Pancreas (tissue), 10 donors: ENCODE results near the gene NUP62CL. TPM values are rescaled to one million over a fixed set of nuclear protein-coding genes. Genes with fewer than 3 reads are reported as not detected.

Experiments used
- ATAC-seq, 4 donors: fragments of 200-7000 bp; cut with Tn5 transposase; one replicate each; pipeline versions ENCODE4 v1.8.0 to v1.9.1; 2020; ENCODE audit warnings: mild to moderate bottlenecking in 4 of 4, moderate library complexity in 4 of 4
- DNase-seq, 6 donors: peaks; one replicate each; pipeline ENCODE4 v3.0.0-alpha.2; 2020
- FAIRE-seq: peaks from 2 replicates; lab custom pipeline; 2012; peaks lifted over from hg19 to GRCh38; lab: Jason Lieb, UNC
- H3K27ac ChIP-seq, 4 donors: fragments of 200-600 bp; sonication (generic); 1 replicate in 3 of 4; 2 replicates in 1 of 4; pipeline versions ENCODE4 v1.5.0 to v1.8.0; 2020
- H3K27me3 ChIP-seq, 4 donors: fragments of 200-600 bp; one replicate each; pipeline ENCODE4 v1.8.0; 2021
- H3K36me3 ChIP-seq, 3 donors: fragments of 200-600 bp; sonication (generic) in 1 of 3; one replicate each; pipeline versions ENCODE4 v1.5.0 to v1.8.0; 2020 to 2021
- H3K4me1 ChIP-seq, 3 donors: fragments of 200-600 bp; one replicate each; pipeline ENCODE4 v1.8.0; 2021
- H3K4me3 ChIP-seq, 4 donors: fragments of 200-600 bp; sonication (generic) in 2 of 4; one replicate each; pipeline versions ENCODE4 v1.5.0 to v1.8.0; 2020 to 2021
- H3K9me3 ChIP-seq, 4 donors: fragments of 200-600 bp; one replicate each; pipeline ENCODE4 v1.8.0; 2021
- WGBS, 2 donors: extraction: QIAGEN DNeasy Blood & Tissue Kit; methylation state at CpG; one replicate each; pipeline ENCODE4 v1.1.7; 2013; 5-methylcytosine and 5-hydroxymethylcytosine counted together
- intact Hi-C, 3 donors: fragments of 100-400 bp; cut with DNase I; formaldehyde crosslinking; loops; one replicate each; pipeline versions ENCODE4 v1.11.1 to v1.14.2; 2022
- polyA plus RNA-seq, 2 donors: library from polyadenylated mRNA; stranded (reverse); fragments of 200-250 nt; gene quantifications; one replicate each; pipeline ENCODE4 v1.2.3, GENCODE V29; 2013
- total RNA-seq, 6 donors: library from RNA; stranded (reverse); fragmentation: NEBNext Ultra II Directional in 4 of 6; extraction: Animal tissue kit (Norgen Biotek cat#: 25700) in 4 of 6; gene quantifications; one replicate each; pipeline versions ENCODE4 v1.2.1 to v1.2.4, GENCODE V29; 2021 to 2023
- TF ChIP-seq, protein P1 (sequence below), 4 donors: fragments of 200-600 bp; sonication (generic) in 3 of 4; IDR thresholded peaks; one replicate each; pipeline versions ENCODE4 v1.5.0 to v1.8.0; 2021; ENCODE audit warnings: antibody characterized with exemption in 4 of 4
- donor health status: healthy with polysubstance abuse.
- donor health status: DM: no; HTN: no; CAD: no; lungs with moderate emphysema.
- donor health status: DM: no; HTN: no; CAD: no.
- donor health status: control.
- donor health status: control.
- donor health status: Bipolar disorder and iron deficiency.
- donor health status: DM: yes; HTN: yes; CAD: no.
- donor health status: DM: no; HTN: no; CAD: no.
- donor health status: DM: no; HTN: no; CAD: no.
- donor health status: DM: yes; HTN: yes; CAD: no.

The NUP62CL gene
- total and polyA plus RNA-seq, 8 donors: 2.6 to 4.2 (median 2.9) TPM

DNA sequence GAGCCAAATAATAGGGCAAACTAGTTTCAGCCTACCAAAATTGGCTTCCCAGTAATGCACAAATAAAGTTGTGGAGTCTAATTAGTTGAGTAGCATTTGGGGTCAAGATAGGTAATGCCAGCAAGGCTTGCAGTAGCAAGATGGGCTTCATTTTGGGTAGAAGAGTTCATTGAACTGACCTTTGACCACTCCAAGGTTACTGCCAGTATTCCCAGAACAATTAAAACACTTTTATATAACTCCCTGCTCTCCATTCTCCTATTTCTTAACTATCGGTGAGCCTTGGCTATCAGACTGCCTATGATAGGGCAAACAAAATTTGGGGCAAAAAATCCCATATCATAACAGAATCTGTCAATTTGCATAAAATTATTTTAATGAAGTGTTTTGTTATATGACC lies 7.2 kb upstream of the NUP62CL start:
- ATAC-seq (no peak), DNase-seq (no peak), FAIRE-seq (no peak)
- no peak overlapping the region for H3K4me3 ChIP-seq
- intact Hi-C loops: no loop called here
- 77 to 84% methylated on average over 1 of the region's 1 CpG for WGBS, 2 donors
- H3K9me3 ChIP-seq: no peaks in the 10 kb centered on the region
- H3K27me3 ChIP-seq: peaks cover 0 to 16% (median 3%) of the 10 kb centered on the region in 4 donors
- no peaks in the 10 kb centered on the region for H3K4me1 ChIP-seq
- no peak overlapping the region for H3K27ac ChIP-seq
- no peaks in the 10 kb centered on the region for H3K36me3 ChIP-seq
- TF ChIP-seq, protein P1, sequence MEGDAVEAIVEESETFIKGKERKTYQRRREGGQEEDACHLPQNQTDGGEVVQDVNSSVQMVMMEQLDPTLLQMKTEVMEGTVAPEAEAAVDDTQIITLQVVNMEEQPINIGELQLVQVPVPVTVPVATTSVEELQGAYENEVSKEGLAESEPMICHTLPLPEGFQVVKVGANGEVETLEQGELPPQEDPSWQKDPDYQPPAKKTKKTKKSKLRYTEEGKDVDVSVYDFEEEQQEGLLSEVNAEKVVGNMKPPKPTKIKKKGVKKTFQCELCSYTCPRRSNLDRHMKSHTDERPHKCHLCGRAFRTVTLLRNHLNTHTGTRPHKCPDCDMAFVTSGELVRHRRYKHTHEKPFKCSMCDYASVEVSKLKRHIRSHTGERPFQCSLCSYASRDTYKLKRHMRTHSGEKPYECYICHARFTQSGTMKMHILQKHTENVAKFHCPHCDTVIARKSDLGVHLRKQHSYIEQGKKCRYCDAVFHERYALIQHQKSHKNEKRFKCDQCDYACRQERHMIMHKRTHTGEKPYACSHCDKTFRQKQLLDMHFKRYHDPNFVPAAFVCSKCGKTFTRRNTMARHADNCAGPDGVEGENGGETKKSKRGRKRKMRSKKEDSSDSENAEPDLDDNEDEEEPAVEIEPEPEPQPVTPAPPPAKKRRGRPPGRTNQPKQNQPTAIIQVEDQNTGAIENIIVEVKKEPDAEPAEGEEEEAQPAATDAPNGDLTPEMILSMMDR (IDR thresholded peaks at IDR 0.05): no peak

DNA sequence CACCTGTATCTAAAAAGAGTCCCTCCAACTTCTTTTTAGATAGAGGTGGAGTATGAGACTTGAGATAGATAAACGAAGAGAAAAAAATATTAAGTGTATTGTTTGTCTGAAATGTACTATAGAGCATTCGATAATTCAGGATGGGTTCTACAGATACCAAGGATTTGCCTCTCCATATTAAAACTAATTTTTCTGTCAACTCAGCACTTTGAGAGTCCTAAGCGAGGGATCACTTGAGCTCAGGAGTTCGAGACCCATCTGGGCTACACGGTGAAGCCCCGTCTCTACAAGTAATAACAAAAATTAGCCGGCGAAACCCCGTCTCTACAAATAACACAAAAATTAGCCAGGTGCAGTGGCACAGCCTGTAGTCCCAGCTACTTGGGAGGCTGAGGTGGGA lies 1.7 kb upstream of the NUP62CL start:
- ATAC-seq (no peak), DNase-seq (no peak), FAIRE-seq (no peak)
- H3K27ac ChIP-seq: no peak overlapping the region
- H3K36me3 ChIP-seq: no peaks in the 10 kb centered on the region
- H3K4me1 ChIP-seq: no peaks in the 10 kb centered on the region
- no peak overlapping the region for H3K4me3 ChIP-seq
- TF ChIP-seq, protein P1 (IDR thresholded peaks at IDR 0.05): no peak
- peaks cover 0 to 10% (median 4%) of the 10 kb centered on the region in 4 donors for H3K27me3 ChIP-seq
- intact Hi-C loops: no loop called here
- 81 to 92% methylated on average over 9 of the region's 9 CpGs for WGBS, 2 donors
- no peaks in the 10 kb centered on the region for H3K9me3 ChIP-seq

DNA sequence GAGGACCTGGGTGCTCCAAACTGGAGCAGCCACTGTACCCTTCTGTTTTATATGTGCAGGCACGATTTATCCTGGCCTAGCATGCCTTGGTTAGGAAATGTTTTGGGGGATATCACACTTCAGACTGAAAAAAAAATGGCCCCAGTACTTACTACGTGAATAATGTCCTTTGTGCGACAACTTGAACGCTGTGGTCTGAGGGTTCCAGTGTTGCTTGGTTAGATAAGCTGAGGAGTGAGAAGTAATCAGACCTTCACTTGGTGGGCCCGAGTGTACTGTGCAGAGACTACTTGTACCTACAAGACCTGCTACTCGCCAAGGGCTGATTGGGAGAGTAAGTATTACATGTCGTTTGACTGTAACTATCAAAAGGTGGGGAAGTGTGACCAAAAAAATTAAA lies 856 bp upstream of the NUP62CL start:
- ATAC-seq (no peak), FAIRE-seq (peak; percentile 26), DNase-seq (no peak)
- Histone ChIP-seq H3K27me3 (peaks cover 0 to 5% (median 4%) of the 10 kb centered on the region in 4 donors), H3K4me1 (no peaks in the 10 kb centered on the region), H3K36me3 (no peaks in the 10 kb centered on the region), H3K9me3 (no peaks in the 10 kb centered on the region), H3K4me3 (no peak overlapping the region), H3K27ac (no peak overlapping the region)
- intact Hi-C loops: no loop called here
- 73 to 84% methylated on average over 7 of the region's 7 CpGs for WGBS, 2 donors
- TF ChIP-seq, protein P1 (IDR thresholded peaks at IDR 0.05): no peak

DNA sequence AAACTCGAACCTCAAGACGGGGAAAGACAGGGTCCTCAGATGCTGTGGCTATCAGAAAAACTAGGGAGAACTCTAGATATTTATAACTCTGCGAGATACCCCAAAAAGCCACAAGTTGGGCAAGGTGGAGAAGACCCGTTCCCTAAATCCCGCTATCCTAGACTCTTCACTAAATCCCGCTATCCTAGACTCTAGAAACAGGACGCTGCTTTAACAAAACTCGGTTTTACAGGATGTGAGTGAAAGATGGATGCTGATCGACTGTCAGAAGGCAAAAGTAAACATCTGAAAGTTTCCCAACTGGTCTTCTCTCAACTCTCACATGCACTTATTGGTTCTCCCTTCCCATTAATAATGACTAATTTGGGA lies 448 bp upstream of the NUP62CL start:
- FAIRE-seq: no peak
- Histone ChIP-seq H3K36me3 (no peaks in the 10 kb centered on the region), H3K4me3 (peak overlapping the region in 1 of 4 donors; percentile 51), H3K9me3 (no peaks in the 10 kb centered on the region), H3K27ac (peak overlapping the region in 1 of 4 donors; percentile 16), H3K27me3 (peaks cover 0 to 5% (median 4%) of the 10 kb centered on the region in 4 donors), H3K4me1 (no peaks in the 10 kb centered on the region)
- intact Hi-C loops: no loop called here
- TF ChIP-seq, protein P1 (IDR thresholded peaks at IDR 0.05): no peak
- WGBS, 2 donors: 48 to 53% methylated on average over 9 of the region's 9 CpGs
- no peak for DNase-seq
- ATAC-seq: no peak

DNA sequence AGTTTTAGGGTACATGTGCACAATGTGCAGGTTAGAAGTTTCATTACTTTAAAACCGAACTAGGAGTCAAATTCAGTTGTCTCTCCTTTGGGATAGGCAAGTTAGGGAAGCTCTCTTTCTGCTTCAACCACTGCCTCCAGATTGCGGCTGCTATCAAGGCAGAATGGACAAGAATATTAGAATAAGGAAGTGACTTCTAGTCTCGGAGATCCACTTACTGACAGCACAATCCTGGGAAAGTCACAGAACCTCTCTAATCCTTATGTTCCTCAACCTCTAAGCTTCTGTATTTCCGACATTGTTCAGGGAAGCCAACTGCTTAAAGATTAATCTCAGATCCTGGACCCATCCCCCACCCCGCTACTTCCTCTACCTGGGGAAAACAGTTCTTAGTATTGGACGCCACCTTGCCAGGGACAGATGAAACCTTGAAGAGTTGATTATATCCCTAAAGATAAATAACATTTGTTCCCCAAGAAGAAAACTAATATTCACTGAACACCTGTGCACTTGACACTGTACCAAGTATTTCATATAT lies 2.1 kb downstream of the NUP62CL start:
- intact Hi-C loops: no loop called here
- TF ChIP-seq, protein P1 (IDR thresholded peaks at IDR 0.05): no peak
- WGBS, 2 donors: 25 to 49% methylated on average over 6 of the region's 6 CpGs
- Histone ChIP-seq H3K9me3 (no peaks in the 10 kb centered on the region), H3K4me3 (no peak overlapping the region), H3K36me3 (no peaks in the 10 kb centered on the region), H3K27ac (no peak overlapping the region), H3K4me1 (no peaks in the 10 kb centered on the region), H3K27me3 (peaks cover 0 to 4% (median 2%) of the 10 kb centered on the region in 4 donors)
- FAIRE-seq (no peak), DNase-seq (peak in 4 of 6 donors; percentile 35 to 52 (median 46)), ATAC-seq (peak in 2 of 4 donors; percentile 29 to 61)
